K562 (cell line): ENCODE measurements around the gene NDUFA5. TPM values are rescaled to one million over a fixed set of nuclear protein-coding genes. Genes with fewer than 3 reads are reported as not detected.

Source experiments
- BHLHE40 ChIP-seq: IDR thresholded peaks from 2 replicates; pipeline ENCODE4 v1.6.1; 2011; ENCODE audit warnings: low read length, improper control_type of control experiment
- C11orf30 ChIP-seq: fragments of 450-650 bp; IDR thresholded peaks from 2 replicates; pipeline ENCODE4 v1.6.1; 2016; ENCODE audit warnings: low read depth, mild to moderate bottlenecking
- CREBBP ChIP-seq: IDR thresholded peaks from one replicate; pipeline ENCODE4 v1.6.1; 2012; ENCODE audit warnings: low read depth, mild to moderate bottlenecking, control low read depth, inconsistent platforms, low read length
- DDX20 ChIP-seq: fragments of 450-650 bp; IDR thresholded peaks from 2 replicates; pipeline ENCODE4 v1.6.1; 2016; ENCODE audit warnings: missing genetic modification characterization, low read depth, mild to moderate bottlenecking, missing compliant biosample characterization, moderate library complexity
- EHMT2 ChIP-seq: fragments of 450-650 bp; IDR thresholded peaks from 2 replicates; pipeline ENCODE4 v1.6.1; 2018; ENCODE audit warnings: antibody characterized with exemption
- ERF ChIP-seq: fragments of 450-650 bp; formaldehyde crosslinking; IDR thresholded peaks from 2 replicates; pipeline ENCODE4 v1.4.0; 2020; ENCODE audit warnings: mild to moderate bottlenecking, mixed read lengths
- KAT2B ChIP-seq: IDR thresholded peaks from one replicate; pipeline ENCODE4 v1.6.1; 2012; ENCODE audit warnings: low read depth, mild to moderate bottlenecking, control low read depth, inconsistent platforms, low read length, moderate library complexity
- KDM2B ChIP-seq: fragments of 250-450 bp; sonication (Bioruptor Pico); IDR thresholded peaks from 2 replicates; pipeline ENCODE4 v1.8.0; 2021; ENCODE audit warnings: mild to moderate bottlenecking, moderate library complexity
- MXI1 ChIP-seq: IDR thresholded peaks from 2 replicates; pipeline ENCODE4 v1.6.1; 2011; ENCODE audit warnings: low read depth, mild to moderate bottlenecking, improper control_type of control experiment, low read length
- NFIX ChIP-seq: fragments of 250-450 bp; sonication (Bioruptor Pico); IDR thresholded peaks from 2 replicates; pipeline ENCODE4 v1.4.0; 2020; ENCODE audit warnings: low read depth, mild to moderate bottlenecking, moderate library complexity
- NONO ChIP-seq, 2 experiments: fragments of 200-400 bp in 1 of 2; fragments of 450-650 bp in 1 of 2; formaldehyde crosslinking in 1 of 2; IDR thresholded peaks; 2 replicates each; pipeline ENCODE4 v1.6.1; 2017; ENCODE audit warnings: low read depth in 2 of 2, mild to moderate bottlenecking in 2 of 2, moderate library complexity in 2 of 2, low read length in 1 of 2
- NR3C1 ChIP-seq: sonication (generic); formaldehyde crosslinking; IDR thresholded peaks from 2 replicates; pipeline ENCODE4 v1.8.1; 2022; ENCODE audit warnings: missing genetic modification reagents
- PML ChIP-seq: IDR thresholded peaks from 2 replicates; pipeline ENCODE4 v1.6.1; 2012; ENCODE audit warnings: low read length, inconsistent platforms
- SNAPC5 ChIP-seq: fragments of 250-450 bp; sonication (Bioruptor Pico); IDR thresholded peaks from 2 replicates; pipeline ENCODE4 v1.8.0; 2021; ENCODE audit warnings: moderate library complexity, mild to moderate bottlenecking, inconsistent platforms
- ZNF76 ChIP-seq: fragments of 250-450 bp; sonication (Bioruptor Pico); IDR thresholded peaks from 2 replicates; pipeline ENCODE4 v1.4.0; 2020; ENCODE audit warnings: mild to moderate bottlenecking, moderate library complexity, borderline replicate concordance
- polyA plus RNA-seq, 8 experiments: library from polyadenylated mRNA; depleted of rRNA in 4 of 8; stranded (reverse) in 5 of 8; unstranded in 3 of 8; fragments of >200 nt; fragmentation: Nextera tagmentation in 2 of 8; fragmentation: Illumina TruSeq in 1 of 8; extraction: Ambion mirVana in 2 of 8; extraction: Trizol in 1 of 8; gene quantifications; 2 replicates each; pipeline versions ENCODE4 v1.2.1 to v1.2.3, GENCODE V29; 2011 to 2014; ENCODE audit warnings: inconsistent platforms in 1 of 8, missing spikeins in 1 of 8
- total RNA-seq, 7 experiments: library from RNA; depleted of rRNA in 6 of 7; stranded (reverse); fragments of >200 nt in 6 of 7; fragmentation: Illumina TruSeq in 2 of 7; extraction: Trizol in 2 of 7; gene quantifications; 2 replicates each; pipeline versions ENCODE4 v1.2.1 to v1.2.3, GENCODE V29; 2011 to 2021; ENCODE audit warnings: low replicate concordance in 1 of 7
- TF ChIP-seq, protein P1 (sequence below), 2 experiments: fragments of 450-650 bp; conservative IDR thresholded peaks; 2 replicates each; pipeline ENCODE4 v1.6.1; 2017; ENCODE audit warnings: mild to moderate bottlenecking in 2 of 2, moderate library complexity in 2 of 2
- TF ChIP-seq, protein P2 (sequence below): fragments of 250-450 bp; sonication (Bioruptor Pico); IDR thresholded peaks from 2 replicates; pipeline ENCODE4 v1.5.1; 2021; ENCODE audit warnings: mild to moderate bottlenecking
- TF ChIP-seq, protein P3 (sequence below): sonication (generic); formaldehyde crosslinking; IDR thresholded peaks from 2 replicates; pipeline ENCODE4 v1.8.1; 2023; ENCODE audit warnings: mild to moderate bottlenecking, missing genetic modification reagents, moderate library complexity
- TF ChIP-seq, protein P4 (sequence below), 3 experiments: fragments of 200-800 bp in 1 of 3; sonication (Bioruptor generic) in 1 of 3; sonication (generic) in 1 of 3; formaldehyde crosslinking in 1 of 3; IDR thresholded peaks; 2 replicates each; pipeline versions ENCODE4 v1.6.1 to v1.8.0; 2016 to 2022; ENCODE audit warnings: mild to moderate bottlenecking in 2 of 3, missing compliant biosample characterization in 2 of 3, missing genetic modification characterization in 2 of 3, missing genetic modification reagents in 1 of 3

The NDUFA5 gene
- total and polyA plus RNA-seq, 9 of the 15 experiments (the other 6 are each of a cell fraction or from before 2014, with no cell fraction given), result 155 to 677 (median 269) TPM

DNA sequence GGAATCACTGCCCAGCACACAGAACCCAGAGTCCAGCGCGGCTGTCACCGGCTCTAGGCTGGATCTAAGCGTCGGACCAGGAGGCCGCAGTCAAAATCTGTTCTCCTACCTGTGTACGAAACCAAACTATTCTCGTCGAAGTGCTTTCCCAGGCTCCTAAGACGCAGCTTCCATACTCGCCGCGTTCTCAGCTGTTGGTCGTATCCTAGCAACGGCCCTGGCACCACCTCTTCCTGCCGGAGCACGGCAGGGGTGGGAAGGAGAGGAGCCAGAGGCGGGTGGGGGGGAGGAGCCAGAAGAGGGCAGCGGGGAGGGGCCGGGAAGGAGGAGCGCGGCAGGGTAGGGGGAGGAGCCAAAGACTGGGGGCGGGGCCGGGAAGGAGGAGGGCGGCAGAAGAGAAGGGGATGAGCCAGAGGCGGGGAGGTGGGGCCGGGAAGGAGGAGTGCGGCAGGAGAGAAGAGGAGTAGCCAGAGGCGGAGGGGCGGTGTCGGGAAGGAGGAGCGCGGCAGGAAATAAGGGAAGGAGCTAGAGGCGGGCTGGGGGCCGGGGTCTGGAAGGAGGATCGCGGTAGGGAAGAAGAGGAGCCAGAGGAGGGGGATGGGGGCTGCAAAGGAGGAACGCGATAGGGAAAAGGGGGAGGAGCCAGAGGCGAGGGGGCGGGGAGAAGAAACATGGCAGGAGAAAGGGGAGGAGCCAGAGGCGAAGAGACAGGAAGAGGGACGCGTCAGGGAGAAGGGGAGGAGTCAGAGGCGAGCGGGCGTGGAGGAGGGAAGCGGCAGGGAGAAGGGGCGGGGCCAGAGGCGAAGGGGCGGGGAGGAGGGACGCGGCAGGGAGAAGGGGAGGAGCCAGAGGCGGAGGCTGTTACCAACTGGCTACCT, 23.0 kb downstream of the NDUFA5 start, which contains the start of gene IQUB (continued):
- TF ChIP-seq, protein P1, sequence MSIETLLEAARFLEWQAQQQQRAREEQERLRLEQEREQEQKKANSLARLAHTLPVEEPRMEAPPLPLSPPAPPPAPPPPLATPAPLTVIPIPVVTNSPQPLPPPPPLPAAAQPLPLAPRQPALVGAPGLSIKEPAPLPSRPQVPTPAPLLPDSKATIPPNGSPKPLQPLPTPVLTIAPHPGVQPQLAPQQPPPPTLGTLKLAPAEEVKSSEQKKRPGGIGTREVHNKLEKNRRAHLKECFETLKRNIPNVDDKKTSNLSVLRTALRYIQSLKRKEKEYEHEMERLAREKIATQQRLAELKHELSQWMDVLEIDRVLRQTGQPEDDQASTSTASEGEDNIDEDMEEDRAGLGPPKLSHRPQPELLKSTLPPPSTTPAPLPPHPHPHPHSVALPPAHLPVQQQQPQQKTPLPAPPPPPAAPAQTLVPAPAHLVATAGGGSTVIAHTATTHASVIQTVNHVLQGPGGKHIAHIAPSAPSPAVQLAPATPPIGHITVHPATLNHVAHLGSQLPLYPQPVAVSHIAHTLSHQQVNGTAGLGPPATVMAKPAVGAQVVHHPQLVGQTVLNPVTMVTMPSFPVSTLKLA (conservative IDR thresholded peaks at IDR 0.05), result peak in 1 of 2 experiments; percentile 79; a peak in 3 of 4 replicates
- no peak for TF ChIP-seq CREBBP
- TF ChIP-seq PML, result peak; percentile 30; the same call in 1 of the 2 replicates
- TF ChIP-seq NR3C1 (CRISPR knock-in tag), result no peak
- no peak for TF ChIP-seq ERF
- no peak for TF ChIP-seq SNAPC5 (CRISPR knock-in tag)
- TF ChIP-seq KDM2B (CRISPR knock-in tag), result peak; percentile 63; the same call in 1 of the 2 replicates
- TF ChIP-seq C11orf30, result no peak
- no peak for TF ChIP-seq NFIX (CRISPR knock-in tag)
- TF ChIP-seq DDX20 (tag), result no peak
- TF ChIP-seq, protein P2, sequence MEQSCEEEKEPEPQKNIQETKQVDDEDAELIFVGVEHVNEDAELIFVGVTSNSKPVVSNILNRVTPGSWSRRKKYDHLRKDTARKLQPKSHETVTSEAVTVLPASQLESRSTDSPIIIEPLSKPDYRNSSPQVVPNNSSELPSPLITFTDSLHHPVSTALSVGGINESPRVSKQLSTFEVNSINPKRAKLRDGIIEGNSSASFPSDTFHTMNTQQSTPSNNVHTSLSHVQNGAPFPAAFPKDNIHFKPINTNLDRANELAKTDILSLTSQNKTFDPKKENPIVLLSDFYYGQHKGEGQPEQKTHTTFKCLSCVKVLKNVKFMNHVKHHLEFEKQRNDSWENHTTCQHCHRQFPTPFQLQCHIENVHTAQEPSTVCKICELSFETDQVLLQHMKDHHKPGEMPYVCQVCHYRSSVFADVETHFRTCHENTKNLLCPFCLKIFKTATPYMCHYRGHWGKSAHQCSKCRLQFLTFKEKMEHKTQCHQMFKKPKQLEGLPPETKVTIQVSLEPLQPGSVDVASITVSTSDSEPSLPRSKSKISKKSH, result no peak
- no peak for TF ChIP-seq KAT2B
- TF ChIP-seq, protein P3, sequence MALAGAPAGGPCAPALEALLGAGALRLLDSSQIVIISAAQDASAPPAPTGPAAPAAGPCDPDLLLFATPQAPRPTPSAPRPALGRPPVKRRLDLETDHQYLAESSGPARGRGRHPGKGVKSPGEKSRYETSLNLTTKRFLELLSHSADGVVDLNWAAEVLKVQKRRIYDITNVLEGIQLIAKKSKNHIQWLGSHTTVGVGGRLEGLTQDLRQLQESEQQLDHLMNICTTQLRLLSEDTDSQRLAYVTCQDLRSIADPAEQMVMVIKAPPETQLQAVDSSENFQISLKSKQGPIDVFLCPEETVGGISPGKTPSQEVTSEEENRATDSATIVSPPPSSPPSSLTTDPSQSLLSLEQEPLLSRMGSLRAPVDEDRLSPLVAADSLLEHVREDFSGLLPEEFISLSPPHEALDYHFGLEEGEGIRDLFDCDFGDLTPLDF, result no peak
- TF ChIP-seq MXI1, result peak; percentile 62; the same call in 1 of the 2 replicates
- no peak for TF ChIP-seq ZNF76 (CRISPR knock-in tag)
- TF ChIP-seq EHMT2, result peak; percentile 47; the same call in 1 of the 2 replicates
- TF ChIP-seq, protein P4, sequence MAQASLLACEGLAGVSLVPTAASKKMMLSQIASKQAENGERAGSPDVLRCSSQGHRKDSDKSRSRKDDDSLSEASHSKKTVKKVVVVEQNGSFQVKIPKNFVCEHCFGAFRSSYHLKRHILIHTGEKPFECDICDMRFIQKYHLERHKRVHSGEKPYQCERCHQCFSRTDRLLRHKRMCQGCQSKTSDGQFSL (CRISPR knock-in tag; IDR thresholded peaks at IDR 0.05), result no peak
- TF ChIP-seq, protein P4 (tag; IDR thresholded peaks at IDR 0.05), result no peak
- 0 out of 2 replicates have a peak, but pooled peaks have one; percentile 27 for TF ChIP-seq BHLHE40
- no peak for TF ChIP-seq NONO (IDR thresholded peaks at IDR 0.05; ENCODE audit: low read depth in 2 of 2, low read length in 1 of 2)
